ENCODE measurements around the gene FAM83G. TPM values are rescaled to one million over a fixed set of nuclear protein-coding genes. Genes with fewer than 3 reads are reported as not detected.
"Not testable (repeated sequence)": the region's sequence is repeated elsewhere in the genome, so short reads cannot be mapped to it uniquely, and the experiment has no call there.

The FAM83G gene, protein sequence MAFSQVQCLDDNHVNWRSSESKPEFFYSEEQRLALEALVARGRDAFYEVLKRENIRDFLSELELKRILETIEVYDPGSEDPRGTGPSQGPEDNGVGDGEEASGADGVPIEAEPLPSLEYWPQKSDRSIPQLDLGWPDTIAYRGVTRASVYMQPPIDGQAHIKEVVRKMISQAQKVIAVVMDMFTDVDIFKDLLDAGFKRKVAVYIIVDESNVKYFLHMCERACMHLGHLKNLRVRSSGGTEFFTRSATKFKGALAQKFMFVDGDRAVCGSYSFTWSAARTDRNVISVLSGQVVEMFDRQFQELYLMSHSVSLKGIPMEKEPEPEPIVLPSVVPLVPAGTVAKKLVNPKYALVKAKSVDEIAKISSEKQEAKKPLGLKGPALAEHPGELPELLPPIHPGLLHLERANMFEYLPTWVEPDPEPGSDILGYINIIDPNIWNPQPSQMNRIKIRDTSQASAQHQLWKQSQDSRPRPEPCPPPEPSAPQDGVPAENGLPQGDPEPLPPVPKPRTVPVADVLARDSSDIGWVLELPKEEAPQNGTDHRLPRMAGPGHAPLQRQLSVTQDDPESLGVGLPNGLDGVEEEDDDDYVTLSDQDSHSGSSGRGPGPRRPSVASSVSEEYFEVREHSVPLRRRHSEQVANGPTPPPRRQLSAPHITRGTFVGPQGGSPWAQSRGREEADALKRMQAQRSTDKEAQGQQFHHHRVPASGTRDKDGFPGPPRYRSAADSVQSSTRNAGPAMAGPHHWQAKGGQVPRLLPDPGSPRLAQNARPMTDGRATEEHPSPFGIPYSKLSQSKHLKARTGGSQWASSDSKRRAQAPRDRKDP
- 14.3 TPM for polyA plus RNA-seq (2013, experiment 1 of 2)
- 14.2 TPM for polyA plus RNA-seq (2013, experiment 2 of 2)

DNA sequence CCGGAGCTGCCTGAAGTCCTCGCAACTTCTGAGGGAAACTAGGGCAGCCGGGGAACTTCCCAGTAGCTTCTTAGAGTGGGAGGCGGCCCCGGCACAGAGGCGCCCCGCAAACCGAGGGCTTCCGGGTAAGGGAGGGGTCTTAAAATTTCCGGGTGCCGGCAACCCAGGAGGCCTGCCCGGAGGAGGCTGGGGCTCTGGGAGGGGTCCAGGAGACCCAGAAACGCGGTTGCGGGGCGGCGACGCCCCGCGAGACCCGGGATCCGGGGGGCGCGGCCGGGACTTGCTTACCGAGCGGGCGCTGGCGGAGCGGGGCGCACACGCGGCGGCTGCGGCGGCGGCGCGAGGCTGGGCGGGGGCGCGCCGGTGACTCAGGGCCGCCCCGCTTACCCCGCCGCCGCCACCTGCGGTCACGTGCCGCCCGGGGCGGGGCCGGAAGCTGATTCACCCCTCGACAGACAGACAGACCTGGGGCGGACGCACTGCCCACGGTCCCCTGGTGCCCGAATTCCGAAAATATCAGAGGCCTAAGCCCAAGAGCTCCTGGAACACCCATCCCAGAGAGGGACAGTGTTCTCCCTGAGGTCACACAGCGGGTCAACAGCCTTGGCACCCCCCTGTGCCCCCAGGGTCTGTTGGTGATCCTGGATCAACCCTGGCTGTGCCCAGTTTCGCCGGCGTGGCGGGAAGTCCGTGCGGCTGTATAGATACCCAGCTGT is at the start of gene FAM83G:
FAM83G (minus strand) TSS at position 344 of the 716 bp plus-strand sequence. CDS start 723 bp downstream, outside the sequence.
- Histone ChIP-seq H3K4me1 (ENCODE audit: control insufficient read depth, low read depth, low read length) (peaks cover 9% of the 10 kb centered on the region), H3K79me1 (ENCODE audit: low read length) (peaks cover 22% of the 10 kb centered on the region), H4K8ac (ENCODE audit: low read depth, low read length) (peak within 1 kb of the TSS; percentile 87), H2AK5ac (ENCODE audit: low read length) (peak within 1 kb of the TSS; percentile 74), H3K4me3 (ENCODE audit: low read length) (peak within 1 kb of the TSS; percentile 73), H3K4ac (ENCODE audit: low read depth, low read length) (peak within 1 kb of the TSS; percentile 81), H2BK120ac (ENCODE audit: low read depth, low read length) (peak within 1 kb of the TSS; percentile 30), H4K5ac (ENCODE audit: low read length) (no peak within 1 kb of the TSS), H2BK15ac (replicated peaks; ENCODE audit: low read depth) (no peak within 1 kb of the TSS), H3K4me2 (ENCODE audit: low read length) (peak within 1 kb of the TSS; percentile 94), H3K79me2 (ENCODE audit: control insufficient read depth, insufficient read depth, low read length) (peaks cover 36% of the 10 kb centered on the region), H3K27me3 (ENCODE audit: insufficient read depth, low read length, poor library complexity) (no peaks in the 10 kb centered on the region), H3K9ac (ENCODE audit: low read length) (peak within 1 kb of the TSS; percentile 91), H3K18ac (ENCODE audit: low read length) (peak within 1 kb of the TSS; percentile 88), H3K23ac (ENCODE audit: low read length) (peak within 1 kb of the TSS; percentile 89), H3K56ac (ENCODE audit: low read length) (peak within 1 kb of the TSS; percentile 97), H3K27ac (ENCODE audit: low read depth, low read length) (peak within 1 kb of the TSS; percentile 78), H2BK5ac (ENCODE audit: low read length) (peak within 1 kb of the TSS; percentile 87), H3K36me3 (ENCODE audit: control insufficient read depth, insufficient read depth, low read length) (peaks cover 1% of the 10 kb centered on the region)
- WGBS (ENCODE audit: extremely low coverage, insufficient coverage, low lambda C conversion rate): no CpG with 5 or more reads among the region's 67 CpGs
- peak; percentile 77 for DNase-seq

GRCh38 chr17:19048826-19049225 is 44.3 kb upstream of the FAM83G start:
- not testable (repeated sequence) for H2BK15ac ChIP-seq (replicated peaks; ENCODE audit: low read depth); H3K56ac ChIP-seq (ENCODE audit: low read length); H4K8ac ChIP-seq (ENCODE audit: low read depth, low read length); H3K4me1 ChIP-seq (ENCODE audit: control insufficient read depth, low read depth, low read length); H4K5ac ChIP-seq (ENCODE audit: low read length); H3K18ac ChIP-seq (ENCODE audit: low read length); H3K27me3 ChIP-seq (ENCODE audit: insufficient read depth, low read length, poor library complexity); H3K4ac ChIP-seq (ENCODE audit: low read depth, low read length); H3K4me2 ChIP-seq (ENCODE audit: low read length); H3K23ac ChIP-seq (ENCODE audit: low read length); H2BK120ac ChIP-seq (ENCODE audit: low read depth, low read length); H3K4me3 ChIP-seq (ENCODE audit: low read length); H3K79me2 ChIP-seq (ENCODE audit: control insufficient read depth, insufficient read depth, low read length); H2BK5ac ChIP-seq (ENCODE audit: low read length); H2AK5ac ChIP-seq (ENCODE audit: low read length); H3K79me1 ChIP-seq (ENCODE audit: low read length); H3K36me3 ChIP-seq (ENCODE audit: control insufficient read depth, insufficient read depth, low read length); H3K9ac ChIP-seq (ENCODE audit: low read length); DNase-seq; H3K27ac ChIP-seq (ENCODE audit: low read depth, low read length)
- WGBS (ENCODE audit: extremely low coverage, insufficient coverage, low lambda C conversion rate): no CpG with 5 or more reads among the region's 7 CpGs

DNA sequence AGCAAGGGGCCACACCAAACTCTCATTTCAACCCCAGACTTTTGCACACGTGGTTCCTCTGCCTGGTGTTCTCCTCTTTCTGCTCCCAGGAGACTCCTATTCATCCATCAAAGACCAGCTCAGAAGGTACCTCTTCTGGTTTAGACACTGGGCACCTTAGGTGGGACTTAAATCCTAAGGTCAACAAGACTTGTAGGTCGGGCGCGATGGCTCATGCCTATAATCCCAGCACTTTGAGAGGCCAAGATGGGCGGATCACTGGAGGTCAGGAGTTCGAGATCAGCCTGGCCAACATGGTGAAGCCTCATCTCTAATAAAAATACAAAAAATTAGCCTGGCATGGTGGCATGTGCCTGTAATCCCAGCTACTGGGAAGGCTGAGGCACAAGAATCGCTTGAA is 42.9 kb upstream of the FAM83G start:
- WGBS (ENCODE audit: extremely low coverage, insufficient coverage, low lambda C conversion rate): no CpG with 5 or more reads among the region's 7 CpGs
- not testable (repeated sequence) for H3K4me3 ChIP-seq (ENCODE audit: low read length); H2BK5ac ChIP-seq (ENCODE audit: low read length); H3K4me2 ChIP-seq (ENCODE audit: low read length); H2BK15ac ChIP-seq (replicated peaks; ENCODE audit: low read depth); H3K23ac ChIP-seq (ENCODE audit: low read length); H3K79me2 ChIP-seq (ENCODE audit: control insufficient read depth, insufficient read depth, low read length); DNase-seq; H3K27ac ChIP-seq (ENCODE audit: low read depth, low read length); H3K4me1 ChIP-seq (ENCODE audit: control insufficient read depth, low read depth, low read length); H3K36me3 ChIP-seq (ENCODE audit: control insufficient read depth, insufficient read depth, low read length); H3K18ac ChIP-seq (ENCODE audit: low read length); H2AK5ac ChIP-seq (ENCODE audit: low read length); H3K4ac ChIP-seq (ENCODE audit: low read depth, low read length); H4K5ac ChIP-seq (ENCODE audit: low read length); H3K9ac ChIP-seq (ENCODE audit: low read length); H3K27me3 ChIP-seq (ENCODE audit: insufficient read depth, low read length, poor library complexity); H3K56ac ChIP-seq (ENCODE audit: low read length); H3K79me1 ChIP-seq (ENCODE audit: low read length); H2BK120ac ChIP-seq (ENCODE audit: low read depth, low read length); H4K8ac ChIP-seq (ENCODE audit: low read depth, low read length)

DNA sequence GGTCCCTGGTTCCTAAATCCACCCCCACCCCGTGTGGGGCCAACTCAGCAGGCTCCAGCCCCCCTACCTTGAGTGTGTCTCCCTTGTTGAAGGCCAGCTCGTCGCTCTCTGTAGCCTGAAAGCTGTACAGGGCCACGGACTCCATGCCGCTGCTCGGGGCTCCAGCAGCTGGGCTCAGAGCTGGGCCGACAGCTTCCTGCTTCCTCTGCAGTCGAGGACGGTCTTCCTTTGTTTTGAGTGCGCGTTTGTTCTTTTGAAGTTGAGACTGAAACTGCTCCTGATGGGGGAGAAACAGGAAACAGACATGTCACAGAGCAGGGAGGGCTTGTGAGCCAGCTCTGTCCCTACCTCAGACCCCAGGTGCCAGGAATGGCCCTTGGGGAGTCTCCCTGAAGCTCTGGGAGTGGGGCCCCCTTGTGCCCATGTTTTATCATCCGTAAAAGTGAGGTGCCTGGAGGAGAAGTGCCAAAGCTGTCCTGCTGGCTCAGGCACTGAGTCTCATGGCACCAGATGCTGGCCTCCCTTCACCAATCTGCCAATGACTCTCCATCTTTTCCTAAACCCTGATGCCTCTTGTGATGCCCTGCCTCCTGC is 42.3 kb upstream of the FAM83G start, which contains the start of gene GRAP:
GRAP (minus strand) TSS at position 176 of the 594 bp plus-strand sequence; CDS start at position 145, 31 bp downstream.
- H3K23ac ChIP-seq (ENCODE audit: low read length); H3K36me3 ChIP-seq (ENCODE audit: control insufficient read depth, insufficient read depth, low read length); H3K27ac ChIP-seq (ENCODE audit: low read depth, low read length); H2BK120ac ChIP-seq (ENCODE audit: low read depth, low read length); H3K18ac ChIP-seq (ENCODE audit: low read length); H4K5ac ChIP-seq (ENCODE audit: low read length); H2BK15ac ChIP-seq (replicated peaks; ENCODE audit: low read depth); H3K56ac ChIP-seq (ENCODE audit: low read length); H3K4me1 ChIP-seq (ENCODE audit: control insufficient read depth, low read depth, low read length); DNase-seq; H2BK5ac ChIP-seq (ENCODE audit: low read length); H4K8ac ChIP-seq (ENCODE audit: low read depth, low read length); H3K4me2 ChIP-seq (ENCODE audit: low read length); H3K9ac ChIP-seq (ENCODE audit: low read length); H3K4me3 ChIP-seq (ENCODE audit: low read length); H3K27me3 ChIP-seq (ENCODE audit: insufficient read depth, low read length, poor library complexity); H2AK5ac ChIP-seq (ENCODE audit: low read length); H3K79me1 ChIP-seq (ENCODE audit: low read length); H3K79me2 ChIP-seq (ENCODE audit: control insufficient read depth, insufficient read depth, low read length); H3K4ac ChIP-seq (ENCODE audit: low read depth, low read length): not testable (repeated sequence)
- no CpG with 5 or more reads among the region's 12 CpGs for WGBS (ENCODE audit: extremely low coverage, insufficient coverage, low lambda C conversion rate)

GRCh38 chr17:19044643-19045042 is 40.1 kb upstream of the FAM83G start:
- not testable (repeated sequence) for H3K36me3 ChIP-seq (ENCODE audit: control insufficient read depth, insufficient read depth, low read length); H3K9ac ChIP-seq (ENCODE audit: low read length); H3K18ac ChIP-seq (ENCODE audit: low read length); H3K4me2 ChIP-seq (ENCODE audit: low read length); H4K5ac ChIP-seq (ENCODE audit: low read length); H2AK5ac ChIP-seq (ENCODE audit: low read length); H2BK15ac ChIP-seq (replicated peaks; ENCODE audit: low read depth); H3K23ac ChIP-seq (ENCODE audit: low read length); H2BK120ac ChIP-seq (ENCODE audit: low read depth, low read length); H3K56ac ChIP-seq (ENCODE audit: low read length); H3K79me2 ChIP-seq (ENCODE audit: control insufficient read depth, insufficient read depth, low read length); H2BK5ac ChIP-seq (ENCODE audit: low read length); H3K4ac ChIP-seq (ENCODE audit: low read depth, low read length); H3K27ac ChIP-seq (ENCODE audit: low read depth, low read length); H3K4me3 ChIP-seq (ENCODE audit: low read length); H3K4me1 ChIP-seq (ENCODE audit: control insufficient read depth, low read depth, low read length); H4K8ac ChIP-seq (ENCODE audit: low read depth, low read length); DNase-seq; H3K27me3 ChIP-seq (ENCODE audit: insufficient read depth, low read length, poor library complexity); H3K79me1 ChIP-seq (ENCODE audit: low read length)
- no CpG with 5 or more reads among the region's 9 CpGs for WGBS (ENCODE audit: extremely low coverage, insufficient coverage, low lambda C conversion rate)
